ENCODE results near the gene ADD3. TPM values are rescaled to one million over a fixed set of nuclear protein-coding genes. Genes with fewer than 3 reads are reported as not detected.
A peak's percentile ranks its signal among the peaks of the same experiment; 100 is the strongest.

ADD3 gene
- total RNA-seq, 4 donors from 2014 or later: 257 to 644 (median 358) TPM

DNA sequence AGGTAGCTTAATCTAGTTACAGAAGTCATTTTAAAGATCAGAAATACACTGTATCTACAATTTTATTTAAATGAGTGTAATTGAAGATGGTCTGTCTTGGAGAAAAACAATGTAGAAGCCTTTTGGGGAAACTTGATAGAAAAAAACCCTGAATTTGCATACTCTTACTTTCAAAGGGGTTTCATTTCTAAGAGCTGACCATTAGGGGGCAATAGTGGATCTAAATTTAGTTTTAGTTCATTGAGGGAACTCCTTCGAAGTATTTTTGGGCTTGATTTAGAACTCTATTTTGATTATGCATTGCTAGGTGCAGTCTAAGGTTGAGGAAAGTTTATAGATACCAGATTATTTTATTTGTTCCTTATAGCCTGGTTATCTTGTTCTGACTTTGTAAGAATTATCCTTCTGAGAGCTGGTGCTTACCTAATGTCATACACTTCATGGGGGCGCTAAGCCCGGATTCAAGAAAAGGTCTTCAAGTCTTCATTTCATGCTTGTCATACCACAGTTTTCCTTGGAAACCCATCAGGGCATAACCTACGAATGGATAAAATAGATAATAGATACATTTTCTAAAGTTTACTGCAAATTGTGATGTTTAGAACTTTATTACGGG lies 130.5 kb downstream of the ADD3 start:
- H3K36me3 ChIP-seq: no peaks in the 10 kb centered on the region
- WGBS, 2 donors: 70 to 72% methylated on average over 5 of the region's 5 CpGs
- no peak for DNase-seq
- peak overlapping the region in 1 of 3 donors; percentile 66 for H3K27ac ChIP-seq
- no peaks in the 10 kb centered on the region for H3K27me3 ChIP-seq
- H3K4me1 ChIP-seq: peaks cover 26 to 45% of the 10 kb centered on the region in 2 donors
- intact Hi-C loops (cut with DNase I): loop anchor here (5.0 kb wide), 2 partner anchors 139 to 251 kb away; no protein-coding TSS in a partner anchor
- H3K9me3 ChIP-seq: no peaks in the 10 kb centered on the region
- H3K4me3 ChIP-seq (replicated peaks in 1 of 3): no peak overlapping the region
- TF ChIP-seq, protein P1, sequence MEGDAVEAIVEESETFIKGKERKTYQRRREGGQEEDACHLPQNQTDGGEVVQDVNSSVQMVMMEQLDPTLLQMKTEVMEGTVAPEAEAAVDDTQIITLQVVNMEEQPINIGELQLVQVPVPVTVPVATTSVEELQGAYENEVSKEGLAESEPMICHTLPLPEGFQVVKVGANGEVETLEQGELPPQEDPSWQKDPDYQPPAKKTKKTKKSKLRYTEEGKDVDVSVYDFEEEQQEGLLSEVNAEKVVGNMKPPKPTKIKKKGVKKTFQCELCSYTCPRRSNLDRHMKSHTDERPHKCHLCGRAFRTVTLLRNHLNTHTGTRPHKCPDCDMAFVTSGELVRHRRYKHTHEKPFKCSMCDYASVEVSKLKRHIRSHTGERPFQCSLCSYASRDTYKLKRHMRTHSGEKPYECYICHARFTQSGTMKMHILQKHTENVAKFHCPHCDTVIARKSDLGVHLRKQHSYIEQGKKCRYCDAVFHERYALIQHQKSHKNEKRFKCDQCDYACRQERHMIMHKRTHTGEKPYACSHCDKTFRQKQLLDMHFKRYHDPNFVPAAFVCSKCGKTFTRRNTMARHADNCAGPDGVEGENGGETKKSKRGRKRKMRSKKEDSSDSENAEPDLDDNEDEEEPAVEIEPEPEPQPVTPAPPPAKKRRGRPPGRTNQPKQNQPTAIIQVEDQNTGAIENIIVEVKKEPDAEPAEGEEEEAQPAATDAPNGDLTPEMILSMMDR (IDR thresholded peaks at IDR 0.05): peak; percentile 24 to 67 (median 45)
- no peak for TF ChIP-seq POLR2A (IDR thresholded peaks at IDR 0.05)

DNA sequence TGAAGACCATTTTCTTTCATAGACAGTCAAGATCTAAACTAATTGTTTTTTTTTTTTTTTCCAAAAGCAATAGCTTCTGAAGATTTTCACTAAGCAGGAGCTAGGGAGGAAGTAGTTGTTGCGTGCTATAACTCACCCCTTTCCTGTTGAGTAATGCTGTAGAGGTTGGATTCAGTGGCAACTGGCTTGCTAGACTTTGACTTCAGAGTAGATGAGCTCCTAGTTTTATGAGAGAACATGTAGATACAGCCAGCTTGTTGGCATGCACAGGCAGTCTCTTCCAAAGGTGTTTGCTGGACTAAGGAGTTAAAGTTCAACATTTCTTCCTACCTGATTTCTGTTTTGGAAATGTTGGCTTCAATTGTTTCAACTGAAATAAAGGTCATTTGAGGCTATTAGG lies 133.4 kb downstream of the ADD3 start:
- TF ChIP-seq, protein P1 (IDR thresholded peaks at IDR 0.05): no peak
- no peak for TF ChIP-seq POLR2A (IDR thresholded peaks at IDR 0.05)
- 67 to 77% methylated on average over 1 of the region's 1 CpG for WGBS, 2 donors
- Histone ChIP-seq H3K27me3 (no peaks in the 10 kb centered on the region), H3K36me3 (no peaks in the 10 kb centered on the region), H3K9me3 (no peaks in the 10 kb centered on the region), H3K4me1 (peaks cover 18 to 25% of the 10 kb centered on the region in 2 donors), H3K4me3 (replicated peaks in 1 of 3) (no peak overlapping the region), H3K27ac (no peak overlapping the region)
- intact Hi-C loops (cut with DNase I): loop anchor here (5.0 kb wide), 1 partner anchor 66 kb away; the partner anchor contains the start of gene MXI1
- DNase-seq: no peak

DNA sequence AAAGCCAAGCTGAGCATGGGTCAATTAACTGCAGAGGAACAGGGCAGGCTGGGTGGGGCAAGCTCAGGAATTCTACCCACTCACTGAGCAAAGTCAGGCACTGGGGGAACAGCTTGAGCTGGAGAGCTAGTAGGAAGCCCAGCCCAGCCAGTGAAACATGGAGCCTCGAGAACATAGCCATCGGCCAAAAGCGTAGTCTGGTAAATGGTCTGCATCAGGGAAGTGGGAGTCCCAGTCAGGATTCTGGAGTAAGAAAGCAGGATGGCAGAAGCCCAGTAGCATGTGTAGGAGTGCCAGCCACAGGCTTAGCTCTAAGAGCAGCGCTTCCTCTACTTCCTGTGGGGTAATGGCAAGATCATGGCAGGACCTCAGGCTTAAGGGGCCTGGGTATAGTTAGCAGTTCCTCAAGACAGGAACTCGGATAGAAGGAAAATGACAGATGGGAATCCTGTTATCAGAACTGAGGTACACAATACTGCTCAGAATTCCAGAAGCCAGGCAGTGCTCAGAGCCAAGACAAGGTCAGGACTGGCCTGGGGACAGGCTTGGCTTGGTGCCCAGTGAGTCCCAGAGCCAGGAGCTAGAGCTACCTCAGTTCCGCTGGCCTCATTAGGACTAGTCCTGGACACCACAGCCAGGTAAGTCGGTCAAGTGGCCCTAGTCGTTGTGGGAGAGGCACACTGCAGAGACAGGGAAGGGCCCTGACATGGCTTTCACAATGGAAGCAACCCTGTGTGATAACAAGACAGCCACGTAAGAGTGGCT lies 134.3 kb downstream of the ADD3 start:
- H3K9me3 ChIP-seq: no peaks in the 10 kb centered on the region
- peak; percentile 63 to 78 for DNase-seq
- 57 to 61% methylated on average over 9 of the region's 9 CpGs for WGBS, 2 donors

DNA sequence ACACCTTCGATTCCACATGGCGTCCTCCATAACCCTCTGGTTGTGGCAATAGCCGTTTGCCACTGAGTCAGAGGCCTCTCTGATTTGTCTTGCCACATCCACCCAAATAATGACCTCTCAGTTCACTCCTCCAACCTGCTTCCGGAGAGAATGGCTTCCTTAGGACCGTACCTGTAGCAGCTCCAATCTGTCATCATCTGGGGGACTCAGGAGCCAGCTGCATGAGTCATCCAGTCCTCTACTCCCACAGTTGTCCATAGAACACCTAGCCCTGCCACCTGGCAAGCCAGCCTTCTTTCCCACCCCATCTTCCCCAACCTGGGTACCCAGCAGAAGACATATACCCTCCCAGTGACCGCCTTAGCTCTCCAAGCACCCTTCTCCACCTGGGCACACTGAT lies 135.2 kb downstream of the ADD3 start:
- no peak for DNase-seq
- Histone ChIP-seq H3K27ac (no peak overlapping the region), H3K36me3 (no peaks in the 10 kb centered on the region), H3K4me1 (peaks cover 10 to 13% of the 10 kb centered on the region in 2 donors), H3K27me3 (no peaks in the 10 kb centered on the region), H3K4me3 (replicated peaks in 1 of 3) (no peak overlapping the region), H3K9me3 (no peaks in the 10 kb centered on the region)
- 84 to 87% methylated on average over 6 of the region's 6 CpGs for WGBS, 2 donors
- TF ChIP-seq POLR2A (IDR thresholded peaks at IDR 0.05): no peak
- TF ChIP-seq, protein P1 (IDR thresholded peaks at IDR 0.05): no peak
- intact Hi-C loops (cut with DNase I): loop anchor here (5.0 kb wide), 1 partner anchor 64 kb away; the partner anchor contains the start of gene MXI1

More for the DNA sequence above, 134.3 kb downstream of the ADD3 start:
- TF ChIP-seq POLR2A (IDR thresholded peaks at IDR 0.05): no peak
- TF ChIP-seq, protein P1 (IDR thresholded peaks at IDR 0.05): no peak
- H3K27me3 ChIP-seq: no peaks in the 10 kb centered on the region
- intact Hi-C loops (cut with DNase I): loop anchor here (5.0 kb wide), 1 partner anchor 65 kb away; the partner anchor contains the start of gene MXI1
- H3K36me3 ChIP-seq: no peaks in the 10 kb centered on the region
- no peak overlapping the region for H3K27ac ChIP-seq
- peaks cover 15 to 22% of the 10 kb centered on the region in 2 donors for H3K4me1 ChIP-seq
- H3K4me3 ChIP-seq (replicated peaks in 1 of 3): no peak overlapping the region
